ENCODE results near the gene BPGM. TPM values are rescaled to one million over a fixed set of nuclear protein-coding genes. Genes with fewer than 3 reads are reported as not detected.

Gene BPGM
- total and polyA plus RNA-seq, 4 donors = 14.3 to 59.8 (median 19.5) TPM

GRCh38 chr7:134645935-134646334, 718 bp upstream of the BPGM start:
- Histone ChIP-seq H3K27ac (ENCODE audit: low read depth in 1 of 2, low read length in 1 of 2) (peak overlapping the region; percentile 76 to 91), H3K27me3 (ENCODE audit: control insufficient read depth in 3 of 3, insufficient read depth in 3 of 3, low read length in 2 of 3) (no peaks in the 10 kb centered on the region), H3K36me3 (ENCODE audit: control insufficient read depth in 4 of 4, insufficient read depth in 4 of 4, low read length in 4 of 4) (peaks cover 0 to 3% (median 0%) of the 10 kb centered on the region in 4 donors), H3K9me3 (ENCODE audit: control insufficient read depth in 4 of 4, insufficient read depth in 3 of 4, low read length in 3 of 4) (no peaks in the 10 kb centered on the region), H3K9ac (ENCODE audit: insufficient read depth in 1 of 2, low read length in 2 of 2) (peak overlapping the region; percentile 44 to 84), H3K4me1 (ENCODE audit: control insufficient read depth in 5 of 5, insufficient read depth in 5 of 5, low read length in 5 of 5) (peaks cover 0 to 16% (median 5%) of the 10 kb centered on the region in 5 donors), H3K4me3 (peak overlapping the region; percentile 86)
- TF ChIP-seq, protein P1, sequence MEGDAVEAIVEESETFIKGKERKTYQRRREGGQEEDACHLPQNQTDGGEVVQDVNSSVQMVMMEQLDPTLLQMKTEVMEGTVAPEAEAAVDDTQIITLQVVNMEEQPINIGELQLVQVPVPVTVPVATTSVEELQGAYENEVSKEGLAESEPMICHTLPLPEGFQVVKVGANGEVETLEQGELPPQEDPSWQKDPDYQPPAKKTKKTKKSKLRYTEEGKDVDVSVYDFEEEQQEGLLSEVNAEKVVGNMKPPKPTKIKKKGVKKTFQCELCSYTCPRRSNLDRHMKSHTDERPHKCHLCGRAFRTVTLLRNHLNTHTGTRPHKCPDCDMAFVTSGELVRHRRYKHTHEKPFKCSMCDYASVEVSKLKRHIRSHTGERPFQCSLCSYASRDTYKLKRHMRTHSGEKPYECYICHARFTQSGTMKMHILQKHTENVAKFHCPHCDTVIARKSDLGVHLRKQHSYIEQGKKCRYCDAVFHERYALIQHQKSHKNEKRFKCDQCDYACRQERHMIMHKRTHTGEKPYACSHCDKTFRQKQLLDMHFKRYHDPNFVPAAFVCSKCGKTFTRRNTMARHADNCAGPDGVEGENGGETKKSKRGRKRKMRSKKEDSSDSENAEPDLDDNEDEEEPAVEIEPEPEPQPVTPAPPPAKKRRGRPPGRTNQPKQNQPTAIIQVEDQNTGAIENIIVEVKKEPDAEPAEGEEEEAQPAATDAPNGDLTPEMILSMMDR (IDR thresholded peaks at IDR 0.05; ENCODE audit: control extremely low read depth, extremely low read depth) = no peak
- 3 to 7% methylated on average over 8 of the region's 8 CpGs for WGBS, 2 donors
- ATAC-seq (ENCODE audit: insufficient read depth, low FRiP score) = no peak
- peak in 2 of 3 donors; percentile 41 to 52 for DNase-seq

DNA sequence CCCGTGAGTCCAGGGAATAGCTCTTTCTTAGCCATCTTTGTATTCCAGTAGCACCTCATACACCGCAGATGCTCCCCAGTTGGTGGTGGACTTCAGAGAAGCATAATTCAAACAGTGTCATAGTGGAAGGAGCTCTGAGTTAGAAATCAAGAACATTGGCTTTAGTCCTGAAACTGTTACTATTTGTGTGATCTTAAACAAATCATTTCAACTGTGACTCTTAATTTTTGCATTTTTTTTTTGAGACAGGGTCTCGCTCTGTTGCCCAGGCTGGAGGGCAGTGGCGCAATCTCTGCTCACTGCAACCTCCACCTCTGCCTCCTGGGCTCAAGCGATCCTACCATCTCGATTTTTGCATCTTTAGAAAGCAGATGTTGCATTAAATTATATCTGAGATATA, 1.8 kb downstream of the BPGM start:
- WGBS, 2 donors = 95 to 96% methylated on average over 6 of the region's 6 CpGs
- TF ChIP-seq, protein P1 (IDR thresholded peaks at IDR 0.05; ENCODE audit: control extremely low read depth, extremely low read depth) = no peak

GRCh38 chr7:134649226-134649775, 2.6 kb downstream of the BPGM start:
- peaks cover 0 to under 1% (median 0%) of the 10 kb centered on the region in 4 donors for H3K36me3 ChIP-seq (ENCODE audit: control insufficient read depth in 4 of 4, insufficient read depth in 4 of 4, low read length in 4 of 4)
- H3K9ac ChIP-seq (ENCODE audit: insufficient read depth in 1 of 2, low read length in 2 of 2) = no peak overlapping the region
- no peak overlapping the region for H3K27ac ChIP-seq (ENCODE audit: low read depth in 1 of 2, low read length in 1 of 2)
- H3K4me1 ChIP-seq (ENCODE audit: control insufficient read depth in 5 of 5, insufficient read depth in 5 of 5, low read length in 5 of 5) = peaks cover 0 to 16% (median 5%) of the 10 kb centered on the region in 5 donors
- H3K9me3 ChIP-seq (ENCODE audit: control insufficient read depth in 4 of 4, insufficient read depth in 3 of 4, low read length in 3 of 4) = no peaks in the 10 kb centered on the region
- no peaks in the 10 kb centered on the region for H3K27me3 ChIP-seq (ENCODE audit: control insufficient read depth in 3 of 3, insufficient read depth in 3 of 3, low read length in 2 of 3)
- ATAC-seq (ENCODE audit: insufficient read depth, low FRiP score) (no peak), DNase-seq (no peak)
- no peak overlapping the region for H3K4me3 ChIP-seq
- TF ChIP-seq, protein P1 (IDR thresholded peaks at IDR 0.05; ENCODE audit: control extremely low read depth, extremely low read depth) = no peak
- 43 to 46% methylated on average over 3 of the region's 3 CpGs for WGBS, 2 donors

More for the DNA sequence above, 1.8 kb downstream of the BPGM start:
- H3K27me3 ChIP-seq (ENCODE audit: control insufficient read depth in 3 of 3, insufficient read depth in 3 of 3, low read length in 2 of 3) = no peaks in the 10 kb centered on the region
- ATAC-seq (ENCODE audit: insufficient read depth, low FRiP score) (no peak), DNase-seq (no peak)
- no peak overlapping the region for H3K4me3 ChIP-seq
- no peaks in the 10 kb centered on the region for H3K9me3 ChIP-seq (ENCODE audit: control insufficient read depth in 4 of 4, insufficient read depth in 3 of 4, low read length in 3 of 4)
- H3K9ac ChIP-seq (ENCODE audit: insufficient read depth in 1 of 2, low read length in 2 of 2) = no peak overlapping the region
- no peak overlapping the region for H3K27ac ChIP-seq (ENCODE audit: low read depth in 1 of 2, low read length in 1 of 2)
- peaks cover 0 to 3% (median 0%) of the 10 kb centered on the region in 4 donors for H3K36me3 ChIP-seq (ENCODE audit: control insufficient read depth in 4 of 4, insufficient read depth in 4 of 4, low read length in 4 of 4)
- H3K4me1 ChIP-seq (ENCODE audit: control insufficient read depth in 5 of 5, insufficient read depth in 5 of 5, low read length in 5 of 5) = peaks cover 0 to 16% (median 5%) of the 10 kb centered on the region in 5 donors

GRCh38 chr7:134651991-134652390, 5.3 kb downstream of the BPGM start:
- no peaks in the 10 kb centered on the region for H3K9me3 ChIP-seq (ENCODE audit: control insufficient read depth in 4 of 4, insufficient read depth in 3 of 4, low read length in 3 of 4)
- no peaks in the 10 kb centered on the region for H3K27me3 ChIP-seq (ENCODE audit: control insufficient read depth in 3 of 3, insufficient read depth in 3 of 3, low read length in 2 of 3)
- WGBS, 2 donors = 94 to 95% methylated on average over 4 of the region's 4 CpGs
- no peak overlapping the region for H3K9ac ChIP-seq (ENCODE audit: insufficient read depth in 1 of 2, low read length in 2 of 2)
- H3K4me1 ChIP-seq (ENCODE audit: control insufficient read depth in 5 of 5, insufficient read depth in 5 of 5, low read length in 5 of 5) = peaks cover 0 to 7% (median 0%) of the 10 kb centered on the region in 5 donors
- H3K27ac ChIP-seq (ENCODE audit: low read depth in 1 of 2, low read length in 1 of 2) = no peak overlapping the region
- no peaks in the 10 kb centered on the region for H3K36me3 ChIP-seq (ENCODE audit: control insufficient read depth in 4 of 4, insufficient read depth in 4 of 4, low read length in 4 of 4)
- no peak overlapping the region for H3K4me3 ChIP-seq
- no peak for DNase-seq
- ATAC-seq (ENCODE audit: insufficient read depth, low FRiP score) = no peak
- TF ChIP-seq, protein P1 (IDR thresholded peaks at IDR 0.05; ENCODE audit: control extremely low read depth, extremely low read depth) = no peak
